Activated naive CD8-positive, alpha-beta T cell treated with anti-CD3 and anti-CD28 coated beads, Interleukin-2, amount 50 U/mL, for 24 hours (primary cell): Measurements from ENCODE around the gene CREB5.

Experiments
- ATAC-seq: fragments of 150-1000 bp; cut with Tn5 transposase; one replicate; pipeline ENCODE4 v1.10.0; 2021
- DNase-seq: peaks from one replicate; pipeline ENCODE4 v3.0.0; 2021
- H3K27ac Mint-ChIP-seq: one replicate; pipeline ENCODE4 v1.8.0; 2021; ENCODE audit warnings: mild to moderate bottlenecking, mixed read lengths
- H3K27me3 Mint-ChIP-seq: one replicate; pipeline ENCODE4 v1.8.0; 2021; ENCODE audit warnings: mixed read lengths
- H3K36me3 Mint-ChIP-seq: one replicate; pipeline ENCODE4 v1.8.0; 2021; ENCODE audit warnings: low read depth, mixed read lengths
- H3K4me1 Mint-ChIP-seq: one replicate; pipeline ENCODE4 v1.8.0; 2021; ENCODE audit warnings: mixed read lengths
- H3K4me3 Mint-ChIP-seq: one replicate; pipeline ENCODE4 v1.8.0; 2021; ENCODE audit warnings: mild to moderate bottlenecking, moderate library complexity, mixed read lengths
- H3K9me3 Mint-ChIP-seq: one replicate; pipeline ENCODE4 v1.8.0; 2021; ENCODE audit warnings: mixed read lengths

CREB5 gene

DNA sequence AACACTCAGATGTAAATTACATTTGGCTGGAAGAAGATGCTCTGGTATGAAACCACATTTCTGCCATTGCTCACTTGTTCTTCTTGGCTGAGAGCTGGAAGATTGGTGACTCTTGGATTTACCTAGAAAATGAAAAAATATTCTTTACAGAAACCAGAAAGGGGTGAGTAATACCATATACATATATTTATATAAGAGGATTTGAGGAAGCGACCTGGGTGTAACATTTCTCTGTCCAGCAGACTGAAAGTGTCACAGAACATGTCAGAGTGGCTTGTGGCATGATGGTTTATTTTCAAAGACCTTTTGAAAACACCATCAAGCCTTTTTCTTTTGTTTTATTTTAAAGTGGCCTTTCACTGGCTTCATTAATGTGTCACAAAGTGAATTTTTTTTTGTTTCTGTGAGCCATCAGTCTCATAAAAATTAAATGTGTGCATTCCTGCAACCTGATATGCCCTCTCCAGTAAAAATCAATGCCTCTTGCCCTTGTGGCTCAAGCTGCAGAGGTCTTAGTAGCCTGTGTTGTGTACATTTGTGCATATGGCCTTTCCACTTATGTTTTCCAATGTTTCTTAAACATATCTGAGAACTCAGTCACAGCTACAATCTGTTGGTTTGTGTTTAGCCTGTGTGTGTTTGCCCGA is 23.5 kb downstream of the CREB5 start:
- no peak for DNase-seq
- H3K9me3 Mint-ChIP-seq = no peaks in the 10 kb centered on the region
- H3K27me3 Mint-ChIP-seq = peaks cover 53% of the 10 kb centered on the region
- peaks cover 2% of the 10 kb centered on the region for H3K4me1 Mint-ChIP-seq
- H3K4me3 Mint-ChIP-seq = no peak overlapping the region
- ATAC-seq = no peak
- H3K36me3 Mint-ChIP-seq = no peaks in the 10 kb centered on the region
- no peak overlapping the region for H3K27ac Mint-ChIP-seq

GRCh38 chr7:28440055-28440601 is 27.8 kb downstream of the CREB5 start:
- H3K27me3 Mint-ChIP-seq = peaks cover 52% of the 10 kb centered on the region
- H3K4me3 Mint-ChIP-seq = no peak overlapping the region
- peaks cover 8% of the 10 kb centered on the region for H3K9me3 Mint-ChIP-seq
- no peak overlapping the region for H3K27ac Mint-ChIP-seq
- no peaks in the 10 kb centered on the region for H3K36me3 Mint-ChIP-seq
- ATAC-seq (no peak), DNase-seq (no peak)
- peaks cover 28% of the 10 kb centered on the region for H3K4me1 Mint-ChIP-seq

GRCh38 chr7:28442540-28443420 is 30.5 kb downstream of the CREB5 start:
- Mint-ChIP-seq H3K36me3 (no peaks in the 10 kb centered on the region), H3K27me3 (peaks cover 48% of the 10 kb centered on the region), H3K4me1 (peaks cover 26% of the 10 kb centered on the region), H3K9me3 (peaks cover 8% of the 10 kb centered on the region), H3K4me3 (no peak overlapping the region), H3K27ac (peak overlapping the region; percentile 40)
- ATAC-seq (peak; percentile 90), DNase-seq (no peak)

- no peak for ATAC-seq
- Mint-ChIP-seq H3K27me3 (peaks cover 40% of the 10 kb centered on the region), H3K9me3 (peaks cover 8% of the 10 kb centered on the region), H3K36me3 (no peaks in the 10 kb centered on the region), H3K27ac (no peak overlapping the region), H3K4me1 (peaks cover 26% of the 10 kb centered on the region), H3K4me3 (no peak overlapping the region)
- DNase-seq = no peak
Observed at GRCh38 chr7:28446131-28446530, 33.8 kb downstream of the CREB5 start.

GRCh38 chr7:28447071-28447470 is 34.8 kb downstream of the CREB5 start:
- H3K4me1 Mint-ChIP-seq = peaks cover 23% of the 10 kb centered on the region
- H3K27ac Mint-ChIP-seq = no peak overlapping the region
- H3K27me3 Mint-ChIP-seq = peaks cover 33% of the 10 kb centered on the region
- no peak for ATAC-seq
- no peaks in the 10 kb centered on the region for H3K36me3 Mint-ChIP-seq
- peaks cover 6% of the 10 kb centered on the region for H3K9me3 Mint-ChIP-seq
- H3K4me3 Mint-ChIP-seq = no peak overlapping the region
- no peak for DNase-seq

DNA sequence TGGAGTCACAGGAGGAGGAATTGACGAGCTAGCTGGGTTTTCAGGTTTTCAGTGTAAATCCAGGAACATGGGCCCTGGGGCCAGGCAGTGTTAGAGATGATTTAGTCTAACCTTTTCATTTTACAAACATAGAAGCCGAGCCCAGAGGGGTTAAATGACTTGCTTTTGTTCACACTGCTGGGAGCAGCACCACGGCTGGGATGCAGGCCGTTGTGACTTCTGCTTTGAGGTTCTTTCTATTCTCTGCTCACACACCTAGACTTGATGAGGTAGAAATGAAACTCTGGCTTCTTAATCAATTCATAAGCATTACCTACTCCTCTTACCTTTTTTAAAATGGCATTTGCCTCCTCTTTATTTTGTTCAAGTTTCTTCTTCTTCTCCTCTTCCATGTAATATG is 36.4 kb downstream of the CREB5 start:
- peaks cover 30% of the 10 kb centered on the region for H3K27me3 Mint-ChIP-seq

DNA sequence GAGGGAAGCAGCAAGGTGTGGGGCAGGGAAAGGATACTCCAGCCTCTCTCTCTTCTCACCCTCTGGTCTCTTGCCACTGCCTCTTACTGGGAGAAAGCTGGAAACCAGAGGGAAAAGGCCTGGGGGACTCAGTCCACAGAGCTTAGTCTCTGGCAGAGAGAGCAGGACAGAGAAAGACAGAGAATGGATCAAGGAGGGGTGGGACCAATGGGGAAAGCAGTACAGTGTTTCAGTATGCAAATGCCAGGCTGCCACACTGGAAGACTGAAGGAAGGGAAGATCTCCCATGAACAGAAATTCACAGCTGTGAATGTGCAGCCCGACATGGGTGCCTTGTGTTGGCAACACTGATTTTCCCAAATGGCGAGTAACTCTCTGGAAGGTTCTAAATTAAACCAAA is 40.4 kb downstream of the CREB5 start:
- DNase-seq (no peak), ATAC-seq (no peak)
- H3K4me1 Mint-ChIP-seq = no peaks in the 10 kb centered on the region
- H3K27me3 Mint-ChIP-seq = peaks cover 16% of the 10 kb centered on the region
- H3K36me3 Mint-ChIP-seq = no peaks in the 10 kb centered on the region
- H3K9me3 Mint-ChIP-seq = no peaks in the 10 kb centered on the region
- H3K27ac Mint-ChIP-seq = no peak overlapping the region
- no peak overlapping the region for H3K4me3 Mint-ChIP-seq

More for the DNA sequence above, 36.4 kb downstream of the CREB5 start:
- DNase-seq (no peak), ATAC-seq (no peak)
- no peak overlapping the region for H3K4me3 Mint-ChIP-seq
- no peaks in the 10 kb centered on the region for H3K9me3 Mint-ChIP-seq
- no peak overlapping the region for H3K27ac Mint-ChIP-seq
- peaks cover 7% of the 10 kb centered on the region for H3K4me1 Mint-ChIP-seq
- no peaks in the 10 kb centered on the region for H3K36me3 Mint-ChIP-seq

DNA sequence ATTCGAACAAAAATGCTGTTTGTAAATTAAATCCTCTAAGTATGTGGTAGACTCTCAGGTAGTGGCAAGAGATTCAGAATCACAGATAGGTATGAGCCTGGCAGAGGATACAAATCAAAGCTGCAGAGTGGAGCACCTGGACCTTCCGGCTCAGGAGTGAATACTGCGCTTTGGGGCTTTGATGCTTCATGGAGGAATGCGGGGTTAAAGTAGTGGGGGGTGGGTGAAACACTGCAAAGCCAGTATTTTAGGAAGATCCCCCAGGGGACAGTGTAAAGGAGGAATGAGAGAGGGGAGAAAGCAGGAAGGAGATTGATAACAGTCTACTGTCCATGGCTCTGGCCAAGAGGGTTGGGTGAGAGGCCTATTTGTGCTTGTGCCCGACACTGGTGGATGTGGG is 43.2 kb downstream of the CREB5 start:
- no peak overlapping the region for H3K4me3 Mint-ChIP-seq
- no peaks in the 10 kb centered on the region for H3K9me3 Mint-ChIP-seq
- H3K27ac Mint-ChIP-seq = no peak overlapping the region
- no peaks in the 10 kb centered on the region for H3K36me3 Mint-ChIP-seq
- H3K27me3 Mint-ChIP-seq = peaks cover 6% of the 10 kb centered on the region
- no peaks in the 10 kb centered on the region for H3K4me1 Mint-ChIP-seq
- no peak for DNase-seq
- ATAC-seq = no peak

DNA sequence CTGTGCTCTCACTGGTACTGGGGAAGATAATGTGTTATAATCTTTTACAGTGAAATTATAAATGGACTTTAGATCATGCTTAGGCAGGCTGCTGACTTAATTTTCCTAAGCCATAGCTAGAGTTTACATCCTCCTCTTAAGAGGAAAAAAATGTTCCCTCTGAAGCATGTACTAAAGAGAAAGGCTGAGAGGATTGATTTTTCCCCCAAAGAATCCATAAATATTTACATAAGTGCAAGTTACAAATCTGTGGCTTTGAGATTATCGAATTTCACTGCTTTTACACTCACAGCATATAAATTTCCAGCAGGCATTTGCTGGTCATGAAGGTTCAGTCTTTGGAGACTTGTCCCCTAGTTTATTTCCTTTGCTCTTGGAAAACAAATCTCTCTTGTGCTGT is 43.7 kb downstream of the CREB5 start:
- Mint-ChIP-seq H3K27ac (no peak overlapping the region), H3K4me3 (no peak overlapping the region), H3K4me1 (no peaks in the 10 kb centered on the region), H3K36me3 (no peaks in the 10 kb centered on the region), H3K9me3 (no peaks in the 10 kb centered on the region), H3K27me3 (peaks cover 4% of the 10 kb centered on the region)
- ATAC-seq = no peak
- no peak for DNase-seq

GRCh38 chr7:28458732-28459131 is 46.4 kb downstream of the CREB5 start:
- H3K4me3 Mint-ChIP-seq = no peak overlapping the region
- no peaks in the 10 kb centered on the region for H3K9me3 Mint-ChIP-seq
- no peaks in the 10 kb centered on the region for H3K4me1 Mint-ChIP-seq
- no peak overlapping the region for H3K27ac Mint-ChIP-seq
- peaks cover 10% of the 10 kb centered on the region for H3K27me3 Mint-ChIP-seq
- no peaks in the 10 kb centered on the region for H3K36me3 Mint-ChIP-seq
- DNase-seq (no peak), ATAC-seq (no peak)

- no peak for ATAC-seq
- Mint-ChIP-seq H3K36me3 (no peaks in the 10 kb centered on the region), H3K4me3 (no peak overlapping the region), H3K4me1 (no peaks in the 10 kb centered on the region), H3K27me3 (peaks cover 14% of the 10 kb centered on the region), H3K27ac (no peak overlapping the region), H3K9me3 (no peaks in the 10 kb centered on the region)
- DNase-seq = no peak
Observed at GRCh38 chr7:28459306-28459705, 47.0 kb downstream of the CREB5 start.

- no peak overlapping the region for H3K4me3 Mint-ChIP-seq
- DNase-seq = no peak
- no peak for ATAC-seq
- no peaks in the 10 kb centered on the region for H3K9me3 Mint-ChIP-seq
- no peaks in the 10 kb centered on the region for H3K4me1 Mint-ChIP-seq
- H3K36me3 Mint-ChIP-seq = no peaks in the 10 kb centered on the region
- peaks cover 13% of the 10 kb centered on the region for H3K27me3 Mint-ChIP-seq
- H3K27ac Mint-ChIP-seq = no peak overlapping the region
Observed at GRCh38 chr7:28465697-28466096, 53.4 kb downstream of the CREB5 start.

DNA sequence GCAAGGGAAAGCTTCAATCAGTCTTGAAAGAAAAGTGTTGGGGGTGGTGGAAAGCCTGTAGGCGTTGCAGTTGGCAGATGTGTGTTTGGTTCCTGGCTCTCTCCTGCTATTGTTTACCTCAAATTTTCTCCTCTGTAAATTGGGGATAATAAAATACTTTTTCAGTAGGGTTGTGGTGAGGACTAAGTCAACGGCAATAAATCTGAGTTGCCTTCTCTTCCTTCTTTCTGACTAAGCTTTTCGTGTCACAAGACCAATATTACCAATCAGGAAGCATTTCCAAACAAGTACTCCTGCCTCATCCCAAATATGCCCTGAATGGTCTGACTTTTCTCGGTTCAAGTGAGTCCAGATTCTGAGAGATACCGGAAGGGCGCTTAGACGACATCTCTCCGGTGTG is 54.0 kb downstream of the CREB5 start:
- no peaks in the 10 kb centered on the region for H3K36me3 Mint-ChIP-seq
- no peak overlapping the region for H3K27ac Mint-ChIP-seq
- no peaks in the 10 kb centered on the region for H3K9me3 Mint-ChIP-seq
- DNase-seq = no peak
- no peak for ATAC-seq
- no peaks in the 10 kb centered on the region for H3K4me1 Mint-ChIP-seq
- peaks cover 8% of the 10 kb centered on the region for H3K27me3 Mint-ChIP-seq
- no peak overlapping the region for H3K4me3 Mint-ChIP-seq

DNA sequence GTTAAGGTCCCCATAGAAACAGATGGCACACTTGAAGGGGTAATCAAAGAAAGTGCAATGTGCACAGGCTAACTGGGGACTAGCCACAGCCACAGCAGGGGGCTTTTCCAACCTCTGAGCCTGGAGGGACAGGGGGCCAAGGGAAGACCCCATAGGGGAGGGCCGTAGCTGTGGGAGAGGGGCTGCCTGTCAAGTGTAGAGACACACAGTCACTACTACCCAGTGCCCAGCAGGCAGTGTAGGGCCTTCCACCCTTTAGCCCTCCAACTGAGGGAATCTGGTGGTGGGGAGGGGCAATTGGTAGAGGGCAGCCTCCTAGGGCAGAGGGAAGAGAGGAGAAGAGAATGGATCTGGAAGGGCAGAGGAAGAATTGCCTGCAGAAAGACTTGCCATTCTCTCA is 54.6 kb downstream of the CREB5 start:
- DNase-seq (no peak), ATAC-seq (no peak)
- Mint-ChIP-seq H3K27me3 (peaks cover 8% of the 10 kb centered on the region), H3K27ac (no peak overlapping the region), H3K9me3 (no peaks in the 10 kb centered on the region), H3K4me1 (no peaks in the 10 kb centered on the region), H3K36me3 (no peaks in the 10 kb centered on the region), H3K4me3 (no peak overlapping the region)

GRCh38 chr7:28469562-28469961 is 57.2 kb downstream of the CREB5 start:
- DNase-seq (no peak), ATAC-seq (no peak)
- peaks cover 6% of the 10 kb centered on the region for H3K27me3 Mint-ChIP-seq
- H3K4me1 Mint-ChIP-seq = no peaks in the 10 kb centered on the region
- H3K36me3 Mint-ChIP-seq = no peaks in the 10 kb centered on the region
- H3K4me3 Mint-ChIP-seq = no peak overlapping the region
- no peaks in the 10 kb centered on the region for H3K9me3 Mint-ChIP-seq
- H3K27ac Mint-ChIP-seq = no peak overlapping the region
